ENCODE data around the gene PTPRG.

DNA sequence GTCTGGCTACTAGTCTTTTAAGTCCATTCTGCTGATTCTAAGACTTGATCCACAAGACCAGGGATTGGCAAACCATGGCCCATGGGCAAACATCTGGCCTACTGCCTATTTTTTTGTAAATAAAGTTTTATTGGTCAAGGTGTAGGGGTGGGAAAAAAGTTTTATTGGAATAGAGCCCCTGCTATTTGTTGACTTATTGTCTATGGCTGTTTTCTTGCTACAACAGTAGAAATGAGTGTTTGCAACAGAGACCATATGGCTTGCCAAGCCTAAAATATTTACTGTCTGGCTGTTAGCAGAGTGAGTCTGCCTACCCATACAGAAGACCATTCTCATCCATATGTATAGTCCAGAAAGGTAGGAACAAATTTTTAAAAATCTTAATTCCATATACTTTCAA, 106.4 kb downstream of the PTPRG start:
- TF ChIP-seq CTCF (conservative IDR thresholded peaks at IDR 0.05; ENCODE audit: low read length) (no peak), EZH2phosphoT487 (IDR thresholded peaks at IDR 0.05; ENCODE audit: borderline replicate concordance, low read depth, low read length) (no peak)
